Prostate gland (tissue), 2 donors: ENCODE results near the gene RAB5B. TPM values are rescaled to one million over a fixed set of nuclear protein-coding genes. Genes with fewer than 3 reads are reported as not detected.

Experiments
- DNase-seq: peaks from one replicate; pipeline ENCODE4 v3.0.0-alpha.2; 2019; ENCODE audit warnings: low spot score
- H3K27ac ChIP-seq, 2 donors: fragments of 200-600 bp; sonication (generic); 2 replicates each; pipeline ENCODE4 v1.5.1; 2017 to 2019
- H3K27me3 ChIP-seq: fragments of 200-600 bp; sonication (generic); replicated peaks from 2 replicates; pipeline ENCODE4 v1.5.1; 2019; ENCODE audit not compliant: insufficient read depth
- H3K36me3 ChIP-seq, 2 donors: fragments of 200-600 bp; sonication (generic); 1 replicate in 1 of 2; 2 replicates in 1 of 2; pipeline versions ENCODE4 v1.5.1 to v1.8.1; 2017 to 2019
- H3K4me1 ChIP-seq: fragments of 200-600 bp; sonication (generic); replicated peaks from 2 replicates; pipeline ENCODE4 v1.5.1; 2019
- H3K4me3 ChIP-seq, 2 donors: fragments of 200-600 bp; sonication (generic); 2 replicates each; pipeline ENCODE4 v1.5.1; 2017 to 2019
- H3K9me3 ChIP-seq: fragments of 200-600 bp; sonication (generic); 2 replicates; pipeline ENCODE4 v1.5.1; 2017
- POLR2A ChIP-seq: fragments of 450-650 bp; IDR thresholded peaks from one replicate; pipeline ENCODE4 v1.6.1; 2016; ENCODE audit warnings: antibody characterized with exemption, mild to moderate bottlenecking
- POLR2AphosphoS5 ChIP-seq: sonication (generic); formaldehyde crosslinking; IDR thresholded peaks from one replicate; pipeline ENCODE4 v1.6.1; 2017; ENCODE audit warnings: antibody characterized with exemption
- WGBS: methylation state at CpG from one replicate; pipeline ENCODE4 v1.1.5; 2018; 5-methylcytosine and 5-hydroxymethylcytosine counted together
- intact Hi-C: fragments of 100-400 bp; cut with DNase I; formaldehyde crosslinking; loops from one replicate; pipeline ENCODE4 v1.14.2; 2022
- total RNA-seq, 2 donors: library from RNA; depleted of rRNA; stranded (reverse); fragments of >200 nt; gene quantifications; one replicate each; pipeline ENCODE4 v1.1.0, GENCODE V29; 2016
- TF ChIP-seq, protein P1 (sequence below), 4 experiments: fragments of 200-600 bp in 2 of 4; fragments of 450-650 bp in 2 of 4; sonication (generic) in 2 of 4; IDR thresholded peaks; 1 replicate in 3 of 4; 2 replicates in 1 of 4; pipeline ENCODE4 v1.5.1; 2016 to 2019; ENCODE audit warnings: antibody characterized with exemption in 4 of 4, mild to moderate bottlenecking in 2 of 4, moderate library complexity in 2 of 4

Gene RAB5B
- total RNA-seq, 2 donors from 2014 or later = 82.5 to 191 TPM

DNA sequence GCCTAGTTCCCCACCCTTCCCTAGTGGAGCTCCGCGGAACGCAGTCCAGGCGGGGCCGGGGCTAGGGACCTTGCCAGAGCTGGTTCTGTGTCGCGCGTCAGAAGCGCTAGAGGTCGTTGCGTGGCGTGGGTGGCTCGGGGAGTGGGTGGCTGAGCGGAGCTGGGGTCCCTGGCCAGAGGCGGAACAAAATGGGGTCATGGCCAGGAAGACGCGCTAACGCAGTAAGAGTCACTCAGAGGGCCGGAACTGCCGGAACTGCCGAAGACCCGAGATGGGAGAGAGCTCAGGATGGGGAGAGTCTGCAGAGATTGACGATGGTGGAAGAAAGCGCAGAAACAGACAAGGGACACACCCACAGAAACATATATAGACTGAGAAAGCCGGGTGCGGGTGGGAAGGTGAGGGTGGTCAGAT lies 38.1 kb upstream of the RAB5B start:
- Histone ChIP-seq H3K4me1 (peaks cover 4% of the 10 kb centered on the region), H3K27ac (peak overlapping the region in 1 of 2 donors; percentile 33), H3K36me3 (no peaks in the 10 kb centered on the region), H3K9me3 (no peaks in the 10 kb centered on the region), H3K4me3 (no peak overlapping the region), H3K27me3 (no peaks in the 10 kb centered on the region)
- 56% methylated on average over 26 of the region's 26 CpGs for WGBS
- intact Hi-C loops = no loop called here
- no peak for TF ChIP-seq POLR2A
- TF ChIP-seq, protein P1, sequence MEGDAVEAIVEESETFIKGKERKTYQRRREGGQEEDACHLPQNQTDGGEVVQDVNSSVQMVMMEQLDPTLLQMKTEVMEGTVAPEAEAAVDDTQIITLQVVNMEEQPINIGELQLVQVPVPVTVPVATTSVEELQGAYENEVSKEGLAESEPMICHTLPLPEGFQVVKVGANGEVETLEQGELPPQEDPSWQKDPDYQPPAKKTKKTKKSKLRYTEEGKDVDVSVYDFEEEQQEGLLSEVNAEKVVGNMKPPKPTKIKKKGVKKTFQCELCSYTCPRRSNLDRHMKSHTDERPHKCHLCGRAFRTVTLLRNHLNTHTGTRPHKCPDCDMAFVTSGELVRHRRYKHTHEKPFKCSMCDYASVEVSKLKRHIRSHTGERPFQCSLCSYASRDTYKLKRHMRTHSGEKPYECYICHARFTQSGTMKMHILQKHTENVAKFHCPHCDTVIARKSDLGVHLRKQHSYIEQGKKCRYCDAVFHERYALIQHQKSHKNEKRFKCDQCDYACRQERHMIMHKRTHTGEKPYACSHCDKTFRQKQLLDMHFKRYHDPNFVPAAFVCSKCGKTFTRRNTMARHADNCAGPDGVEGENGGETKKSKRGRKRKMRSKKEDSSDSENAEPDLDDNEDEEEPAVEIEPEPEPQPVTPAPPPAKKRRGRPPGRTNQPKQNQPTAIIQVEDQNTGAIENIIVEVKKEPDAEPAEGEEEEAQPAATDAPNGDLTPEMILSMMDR (IDR thresholded peaks at IDR 0.05) = no peak
- no peak for DNase-seq

DNA sequence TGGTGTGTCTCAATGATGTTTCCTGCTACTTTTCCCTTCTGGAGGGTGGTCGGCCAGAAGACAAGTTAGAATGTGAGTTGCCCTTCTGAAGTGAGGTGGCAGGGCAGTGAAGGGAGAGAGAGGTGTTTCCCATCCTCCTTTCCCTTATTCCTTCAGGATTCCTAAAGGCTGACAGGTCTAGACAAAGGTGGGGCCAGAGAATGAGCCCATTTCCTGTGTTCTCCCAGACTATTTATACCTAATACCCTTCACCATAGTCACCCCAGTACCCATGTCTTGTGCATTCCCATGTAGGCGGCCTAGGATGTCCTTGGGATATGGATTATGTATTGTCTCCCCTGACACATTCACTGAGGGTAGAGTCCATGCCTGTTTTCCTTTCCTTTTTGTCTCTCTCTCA lies 35.9 kb upstream of the RAB5B start:
- no peaks in the 10 kb centered on the region for H3K36me3 ChIP-seq
- H3K4me3 ChIP-seq = no peak overlapping the region
- peaks cover 4% of the 10 kb centered on the region for H3K4me1 ChIP-seq
- WGBS = 93% methylated on average over 2 of the region's 2 CpGs
- intact Hi-C loops = loop anchor here (2.0 kb wide), 1 partner anchor 199 kb away; no protein-coding TSS in a partner anchor
- H3K27ac ChIP-seq = no peak overlapping the region
- TF ChIP-seq POLR2A (no peak), POLR2AphosphoS5 (no peak)
- TF ChIP-seq, protein P1 (IDR thresholded peaks at IDR 0.05) = no peak
- no peak for DNase-seq
- no peaks in the 10 kb centered on the region for H3K27me3 ChIP-seq
- no peaks in the 10 kb centered on the region for H3K9me3 ChIP-seq

DNA sequence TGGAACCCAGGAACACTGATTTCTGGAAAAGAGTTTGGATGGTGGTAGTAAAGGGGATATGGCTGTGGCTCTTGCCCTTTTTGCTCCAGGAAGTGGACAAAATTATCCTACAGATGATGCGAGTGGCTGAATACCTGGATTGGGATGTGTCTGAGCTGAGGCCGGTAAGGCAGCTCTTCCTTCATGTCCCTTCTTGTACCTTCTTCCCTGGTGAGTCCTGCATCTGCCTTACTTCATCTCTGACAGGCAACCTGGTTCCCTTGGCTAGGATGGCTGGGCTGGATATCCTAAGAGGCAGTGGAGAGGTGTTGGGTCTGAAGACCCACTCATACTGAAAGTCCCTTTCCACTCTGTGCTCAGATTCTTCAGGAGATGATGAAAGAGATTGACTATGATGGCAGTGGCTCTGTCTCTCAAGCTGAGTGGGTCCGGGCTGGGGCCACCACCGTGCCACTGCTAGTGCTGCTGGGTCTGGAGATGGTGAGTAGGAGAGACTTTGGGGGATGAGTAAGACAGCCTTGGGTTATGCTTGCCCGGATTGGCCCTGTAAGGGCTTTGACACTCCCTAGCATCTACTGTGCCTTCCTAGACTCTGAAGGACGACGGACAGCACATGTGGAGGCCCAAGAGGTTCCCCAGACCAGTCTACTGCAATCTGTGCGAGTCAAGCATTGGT lies 34.9 kb upstream of the RAB5B start:
- intact Hi-C loops = loop anchor here (2.0 kb wide), 1 partner anchor 200 kb away; no protein-coding TSS in a partner anchor
- H3K36me3 ChIP-seq = no peaks in the 10 kb centered on the region

DNA sequence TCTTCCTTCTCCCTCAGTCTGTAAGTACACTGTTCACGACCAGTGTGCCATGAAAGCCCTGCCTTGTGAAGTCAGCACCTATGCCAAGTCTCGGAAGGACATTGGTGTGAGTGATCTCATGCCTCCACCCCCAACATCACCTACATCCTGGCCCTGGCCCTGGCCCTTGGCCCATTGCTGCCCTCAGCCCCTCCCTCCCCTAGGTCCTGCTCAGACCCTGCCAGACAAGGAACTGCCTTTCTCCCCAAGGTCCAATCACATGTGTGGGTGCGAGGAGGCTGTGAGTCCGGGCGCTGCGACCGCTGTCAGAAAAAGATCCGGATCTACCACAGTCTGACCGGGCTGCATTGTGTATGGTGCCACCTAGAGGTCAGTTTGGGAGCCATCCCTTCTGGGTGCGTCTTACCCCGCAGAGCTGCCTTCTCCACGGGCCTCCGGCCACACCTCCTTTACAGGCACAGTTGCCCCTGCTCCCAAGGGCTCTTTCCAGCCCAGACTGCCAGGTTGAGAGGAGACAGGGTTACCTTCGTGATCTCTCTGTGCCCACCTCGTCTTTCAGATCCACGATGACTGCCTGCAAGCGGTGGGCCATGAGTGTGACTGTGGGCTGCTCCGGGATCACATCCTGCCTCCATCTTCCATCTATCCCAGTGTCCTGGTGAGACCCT lies 33.7 kb upstream of the RAB5B start:
- peak overlapping the region; percentile 45 to 67 for H3K27ac ChIP-seq

More for the DNA sequence above, 34.9 kb upstream of the RAB5B start:
- Histone ChIP-seq H3K9me3 (no peaks in the 10 kb centered on the region), H3K4me1 (no peaks in the 10 kb centered on the region), H3K27me3 (no peaks in the 10 kb centered on the region), H3K4me3 (no peak overlapping the region), H3K27ac (no peak overlapping the region)
- 91% methylated on average over 8 of the region's 8 CpGs for WGBS
- TF ChIP-seq, protein P1 (IDR thresholded peaks at IDR 0.05) = no peak
- no peak for DNase-seq

More for the DNA sequence above, 33.7 kb upstream of the RAB5B start:
- DNase-seq = peak; percentile 85
- H3K4me1 ChIP-seq = no peaks in the 10 kb centered on the region
- intact Hi-C loops = no loop called here
- TF ChIP-seq POLR2A (no peak), POLR2AphosphoS5 (peak; percentile 77)
- TF ChIP-seq, protein P1 (IDR thresholded peaks at IDR 0.05) = peak; percentile 71 to 94 (median 94)
- 16% methylated on average over 18 of the region's 18 CpGs for WGBS
- no peak overlapping the region for H3K4me3 ChIP-seq
- no peaks in the 10 kb centered on the region for H3K36me3 ChIP-seq
- no peaks in the 10 kb centered on the region for H3K9me3 ChIP-seq
- no peaks in the 10 kb centered on the region for H3K27me3 ChIP-seq
